Measurements from ENCODE around the gene ZNRF4. TPM values are rescaled to one million over a fixed set of nuclear protein-coding genes. Genes with fewer than 3 reads are reported as not detected.

ZNRF4 gene
- total RNA-seq, 1 donor from 2014 or later = not detected

GRCh38 chr19:5498830-5499550 lies 43.8 kb downstream of the ZNRF4 start:
- TF ChIP-seq POLR2A (IDR thresholded peaks at IDR 0.05) (no peak), POLR2AphosphoS5 (IDR thresholded peaks at IDR 0.05; ENCODE audit: insufficient read depth in 1 of 2, low read depth in 1 of 2) (no peak), CTCF (IDR thresholded peaks at IDR 0.05) (no peak)
- no peak overlapping the region for H3K27ac ChIP-seq
- peaks cover 5% of the 10 kb centered on the region for H3K9me3 ChIP-seq
- no peak overlapping the region for H3K4me3 ChIP-seq
- H3K36me3 ChIP-seq = no peaks in the 10 kb centered on the region
- no peaks in the 10 kb centered on the region for H3K27me3 ChIP-seq
- intact Hi-C loops (cut with DNase I) = no loop called here
- H3K4me1 ChIP-seq = no peaks in the 10 kb centered on the region
- DNase-seq (ENCODE audit: extremely low spot score in 2 of 2) = no peak

- H3K4me3 ChIP-seq = no peak overlapping the region
- TF ChIP-seq POLR2AphosphoS5 (IDR thresholded peaks at IDR 0.05; ENCODE audit: insufficient read depth in 1 of 2, low read depth in 1 of 2) (no peak), CTCF (IDR thresholded peaks at IDR 0.05) (no peak), POLR2A (IDR thresholded peaks at IDR 0.05) (no peak)
- H3K36me3 ChIP-seq = no peaks in the 10 kb centered on the region
- intact Hi-C loops (cut with DNase I) = no loop called here
- H3K27ac ChIP-seq = no peak overlapping the region
- H3K4me1 ChIP-seq = no peaks in the 10 kb centered on the region
- H3K27me3 ChIP-seq = no peaks in the 10 kb centered on the region
- H3K9me3 ChIP-seq = peaks cover 5% of the 10 kb centered on the region
- DNase-seq (ENCODE audit: extremely low spot score in 2 of 2) = no peak
Measured at GRCh38 chr19:5501907-5502306, 46.7 kb downstream of the ZNRF4 start.

- no peaks in the 10 kb centered on the region for H3K4me1 ChIP-seq
- H3K36me3 ChIP-seq = no peaks in the 10 kb centered on the region
- H3K27ac ChIP-seq = no peak overlapping the region
- H3K27me3 ChIP-seq = no peaks in the 10 kb centered on the region
- peaks cover 5% of the 10 kb centered on the region for H3K9me3 ChIP-seq
- intact Hi-C loops (cut with DNase I) = no loop called here
- no peak overlapping the region for H3K4me3 ChIP-seq
- TF ChIP-seq POLR2A (IDR thresholded peaks at IDR 0.05) (no peak), CTCF (IDR thresholded peaks at IDR 0.05) (no peak), POLR2AphosphoS5 (IDR thresholded peaks at IDR 0.05; ENCODE audit: insufficient read depth in 1 of 2, low read depth in 1 of 2) (no peak)
- DNase-seq (ENCODE audit: extremely low spot score in 2 of 2) = no peak
Measured at GRCh38 chr19:5503598-5503997, 48.4 kb downstream of the ZNRF4 start.

- no peak overlapping the region for H3K27ac ChIP-seq
- no peaks in the 10 kb centered on the region for H3K27me3 ChIP-seq
- peaks cover 5% of the 10 kb centered on the region for H3K9me3 ChIP-seq
- no peak overlapping the region for H3K4me3 ChIP-seq
- no peak for TF ChIP-seq POLR2AphosphoS5 (IDR thresholded peaks at IDR 0.05; ENCODE audit: insufficient read depth in 1 of 2, low read depth in 1 of 2)
- no peaks in the 10 kb centered on the region for H3K36me3 ChIP-seq
- no peak for DNase-seq (ENCODE audit: extremely low spot score in 2 of 2)
- intact Hi-C loops (cut with DNase I) = no loop called here
- no peaks in the 10 kb centered on the region for H3K4me1 ChIP-seq
Measured at GRCh38 chr19:5504114-5504513, 48.9 kb downstream of the ZNRF4 start.

Other genes with a start within 250 kb of the ZNRF4 start
- gene PTPRS, start 114.6 kb upstream of the ZNRF4 start, total RNA-seq = 295 TPM
- gene TINCR, start 112.5 kb downstream of the ZNRF4 start, total RNA-seq = 37.1 TPM
- gene SAFB2, start 167.4 kb downstream of the ZNRF4 start, total RNA-seq = 85.4 TPM
- gene SAFB, start 167.7 kb downstream of the ZNRF4 start, total RNA-seq = 145 TPM
- gene MICOS13, start 225.1 kb downstream of the ZNRF4 start, total RNA-seq = 83.2 TPM
- 10.3 TPM for gene HSD11B1L, start 225.6 kb downstream of the ZNRF4 start, total RNA-seq
- gene RPL36, start 234.9 kb downstream of the ZNRF4 start, total RNA-seq = 703 TPM